ENCODE data around the gene TRIM10. TPM values are rescaled to one million over a fixed set of nuclear protein-coding genes. Genes with fewer than 3 reads are reported as not detected.

The TRIM10 gene
- total and polyA plus RNA-seq, 10 of the 15 experiments (the other 5 are each of a cell fraction or from before 2014, with no cell fraction given): 0.01 TPM; not detected in 9

DNA sequence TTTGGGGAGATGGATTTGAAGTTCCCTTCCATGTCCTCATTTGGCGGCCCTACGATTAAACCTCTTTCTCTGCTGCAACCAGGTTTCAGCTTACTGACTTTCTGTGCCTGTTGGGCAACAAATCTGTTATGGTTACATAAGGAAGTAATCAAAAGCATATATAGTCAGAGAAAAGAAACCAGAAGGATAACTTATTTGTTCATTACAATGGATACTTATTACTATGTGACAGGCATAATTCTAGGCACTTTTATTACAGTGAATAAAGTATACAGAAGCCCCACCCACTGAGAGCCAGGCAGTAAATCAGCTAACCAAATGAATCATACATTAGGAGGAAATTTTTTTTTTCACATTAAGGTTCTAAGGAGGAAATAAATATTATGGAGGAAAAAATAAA lies 38.5 kb downstream of the TRIM10 start (continued):
- no peak for TF ChIP-seq CHD4 (IDR thresholded peaks at IDR 0.05)
- TF ChIP-seq, protein P1, sequence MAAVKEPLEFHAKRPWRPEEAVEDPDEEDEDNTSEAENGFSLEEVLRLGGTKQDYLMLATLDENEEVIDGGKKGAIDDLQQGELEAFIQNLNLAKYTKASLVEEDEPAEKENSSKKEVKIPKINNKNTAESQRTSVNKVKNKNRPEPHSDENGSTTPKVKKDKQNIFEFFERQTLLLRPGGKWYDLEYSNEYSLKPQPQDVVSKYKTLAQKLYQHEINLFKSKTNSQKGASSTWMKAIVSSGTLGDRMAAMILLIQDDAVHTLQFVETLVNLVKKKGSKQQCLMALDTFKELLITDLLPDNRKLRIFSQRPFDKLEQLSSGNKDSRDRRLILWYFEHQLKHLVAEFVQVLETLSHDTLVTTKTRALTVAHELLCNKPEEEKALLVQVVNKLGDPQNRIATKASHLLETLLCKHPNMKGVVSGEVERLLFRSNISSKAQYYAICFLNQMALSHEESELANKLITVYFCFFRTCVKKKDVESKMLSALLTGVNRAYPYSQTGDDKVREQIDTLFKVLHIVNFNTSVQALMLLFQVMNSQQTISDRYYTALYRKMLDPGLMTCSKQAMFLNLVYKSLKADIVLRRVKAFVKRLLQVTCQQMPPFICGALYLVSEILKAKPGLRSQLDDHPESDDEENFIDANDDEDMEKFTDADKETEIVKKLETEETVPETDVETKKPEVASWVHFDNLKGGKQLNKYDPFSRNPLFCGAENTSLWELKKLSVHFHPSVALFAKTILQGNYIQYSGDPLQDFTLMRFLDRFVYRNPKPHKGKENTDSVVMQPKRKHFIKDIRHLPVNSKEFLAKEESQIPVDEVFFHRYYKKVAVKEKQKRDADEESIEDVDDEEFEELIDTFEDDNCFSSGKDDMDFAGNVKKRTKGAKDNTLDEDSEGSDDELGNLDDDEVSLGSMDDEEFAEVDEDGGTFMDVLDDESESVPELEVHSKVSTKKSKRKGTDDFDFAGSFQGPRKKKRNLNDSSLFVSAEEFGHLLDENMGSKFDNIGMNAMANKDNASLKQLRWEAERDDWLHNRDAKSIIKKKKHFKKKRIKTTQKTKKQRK (IDR thresholded peaks at IDR 0.05; ENCODE audit: low read depth, low read length): no peak
- TF ChIP-seq NRF1 (conservative IDR thresholded peaks at IDR 0.05; ENCODE audit: low read depth, low read length): no peak
- TF ChIP-seq TCF7 (IDR thresholded peaks at IDR 0.05; ENCODE audit: borderline replicate concordance): no peak
- TF ChIP-seq, protein P2, sequence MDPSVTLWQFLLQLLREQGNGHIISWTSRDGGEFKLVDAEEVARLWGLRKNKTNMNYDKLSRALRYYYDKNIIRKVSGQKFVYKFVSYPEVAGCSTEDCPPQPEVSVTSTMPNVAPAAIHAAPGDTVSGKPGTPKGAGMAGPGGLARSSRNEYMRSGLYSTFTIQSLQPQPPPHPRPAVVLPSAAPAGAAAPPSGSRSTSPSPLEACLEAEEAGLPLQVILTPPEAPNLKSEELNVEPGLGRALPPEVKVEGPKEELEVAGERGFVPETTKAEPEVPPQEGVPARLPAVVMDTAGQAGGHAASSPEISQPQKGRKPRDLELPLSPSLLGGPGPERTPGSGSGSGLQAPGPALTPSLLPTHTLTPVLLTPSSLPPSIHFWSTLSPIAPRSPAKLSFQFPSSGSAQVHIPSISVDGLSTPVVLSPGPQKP (IDR thresholded peaks at IDR 0.05; ENCODE audit: low read depth, low read length): no peak
- no peak for TF ChIP-seq MXI1 (IDR thresholded peaks at IDR 0.05; ENCODE audit: low read depth, low read length)
